Stomach (tissue), 9 donors: ENCODE measurements around the gene MAP4K5. TPM values are rescaled to one million over a fixed set of nuclear protein-coding genes. Genes with fewer than 3 reads are reported as not detected.
A peak's percentile ranks its signal among the peaks of the same experiment; 100 is the strongest.
"Not testable (repeated sequence)": the region's sequence is repeated elsewhere in the genome, so short reads cannot be mapped to it uniquely, and the experiment has no call there.

Experiments used
- DNase-seq, 2 donors: peaks; one replicate each; pipeline versions ENCODE4 v3.0.0 to v3.0.0-alpha.2; 2013 to 2019
- H3K27ac ChIP-seq, 5 donors: fragments of 200-600 bp in 4 of 5; sonication (generic) in 4 of 5; one replicate each; pipeline ENCODE4 v1.5.1; 2013 to 2019; ENCODE audit warnings: mild to moderate bottlenecking in 1 of 5, moderate library complexity in 1 of 5
- H3K27me3 ChIP-seq, 3 donors: fragments of 200-600 bp; sonication (generic); one replicate each; pipeline ENCODE4 v1.5.1; 2017 to 2019; ENCODE audit warnings: mixed run types in 1 of 3
- H3K36me3 ChIP-seq, 4 donors: fragments of 200-600 bp; sonication (generic); 1 replicate in 3 of 4; 2 replicates in 1 of 4; pipeline ENCODE4 v1.5.1; 2016 to 2019
- H3K4me1 ChIP-seq, 4 donors: fragments of 200-600 bp; sonication (generic); one replicate each; pipeline ENCODE4 v1.5.1; 2016 to 2019
- H3K4me3 ChIP-seq, 4 donors: fragments of 200-600 bp; sonication (generic) in 3 of 4; one replicate each; pipeline ENCODE4 v1.5.1; 2016 to 2019; ENCODE audit warnings: mild to moderate bottlenecking in 1 of 4
- H3K9me3 ChIP-seq, 4 donors: fragments of 200-600 bp; sonication (generic); one replicate each; pipeline ENCODE4 v1.5.1; 2016 to 2019
- EP300 ChIP-seq: sonication (generic); formaldehyde crosslinking; IDR thresholded peaks from one replicate; pipeline ENCODE4 v1.6.1; 2017; ENCODE audit warnings: antibody characterized with exemption
- POLR2A ChIP-seq, 4 donors: fragments of 450-650 bp; IDR thresholded peaks; one replicate each; pipeline ENCODE4 v1.6.1; 2016; ENCODE audit warnings: antibody characterized with exemption in 4 of 4, control low read depth in 2 of 4, mild to moderate bottlenecking in 1 of 4, moderate library complexity in 1 of 4
- POLR2AphosphoS5 ChIP-seq, 3 donors: sonication (generic); formaldehyde crosslinking; IDR thresholded peaks; one replicate each; pipeline ENCODE4 v1.6.1; 2016; ENCODE audit warnings: antibody characterized with exemption in 3 of 3
- WGBS, 5 donors: extraction: QIAGEN DNeasy Blood & Tissue Kit in 3 of 5; methylation state at CpG; one replicate each; pipeline versions ENCODE4 v1.1.5 to v1.1.7; 2013 to 2018; 5-methylcytosine and 5-hydroxymethylcytosine counted together
- intact Hi-C: fragments of 100-400 bp; cut with DNase I; formaldehyde crosslinking; loops from one replicate; pipeline ENCODE4 v1.15.1; 2023; ENCODE audit warnings: low total_unique reads
- polyA plus RNA-seq, 3 donors: library from polyadenylated mRNA; stranded (reverse); fragments of 200-250 nt; gene quantifications; one replicate each; pipeline ENCODE4 v1.2.3, GENCODE V29; 2013
- total RNA-seq, 5 donors: library from RNA; depleted of rRNA; stranded (reverse); fragments of >200 nt; gene quantifications; one replicate each; pipeline versions ENCODE4 v1.1.0 to v1.2.3, GENCODE V29; 2014 to 2016
- TF ChIP-seq, protein P1 (sequence below), 7 experiments: fragments of 450-650 bp in 4 of 7; fragments of 200-600 bp in 3 of 7; sonication (generic) in 3 of 7; IDR thresholded peaks; one replicate each; pipeline ENCODE4 v1.5.1; 2016 to 2019; ENCODE audit warnings: antibody characterized with exemption in 7 of 7, control low read depth in 2 of 7, mild to moderate bottlenecking in 1 of 7
- donor health status: healthy with polysubstance abuse.
- donor health status: Bipolar disorder and iron deficiency.
- donor health status: healthy.

The MAP4K5 gene
- total and polyA plus RNA-seq, 8 donors, result 6.4 to 297 (median 77.3) TPM

GRCh38 chr14:50544911-50545310 lies 12.5 kb upstream of the MAP4K5 start:
- 57 to 81% (median 63%) methylated on average over 3 of the region's 3 CpGs for WGBS, 5 donors
- H3K4me3 ChIP-seq, result no peak overlapping the region
- H3K9me3 ChIP-seq, result no peaks in the 10 kb centered on the region
- intact Hi-C loops, result loop anchor here (10.0 kb wide), 1 partner anchor 230 kb away; no protein-coding TSS in a partner anchor
- H3K27me3 ChIP-seq, result no peaks in the 10 kb centered on the region
- H3K27ac ChIP-seq, result no peak overlapping the region
- peak in 1 of 2 donors; percentile 82 for DNase-seq
- no peaks in the 10 kb centered on the region for H3K36me3 ChIP-seq
- no peak for TF ChIP-seq EP300
- TF ChIP-seq, protein P1, sequence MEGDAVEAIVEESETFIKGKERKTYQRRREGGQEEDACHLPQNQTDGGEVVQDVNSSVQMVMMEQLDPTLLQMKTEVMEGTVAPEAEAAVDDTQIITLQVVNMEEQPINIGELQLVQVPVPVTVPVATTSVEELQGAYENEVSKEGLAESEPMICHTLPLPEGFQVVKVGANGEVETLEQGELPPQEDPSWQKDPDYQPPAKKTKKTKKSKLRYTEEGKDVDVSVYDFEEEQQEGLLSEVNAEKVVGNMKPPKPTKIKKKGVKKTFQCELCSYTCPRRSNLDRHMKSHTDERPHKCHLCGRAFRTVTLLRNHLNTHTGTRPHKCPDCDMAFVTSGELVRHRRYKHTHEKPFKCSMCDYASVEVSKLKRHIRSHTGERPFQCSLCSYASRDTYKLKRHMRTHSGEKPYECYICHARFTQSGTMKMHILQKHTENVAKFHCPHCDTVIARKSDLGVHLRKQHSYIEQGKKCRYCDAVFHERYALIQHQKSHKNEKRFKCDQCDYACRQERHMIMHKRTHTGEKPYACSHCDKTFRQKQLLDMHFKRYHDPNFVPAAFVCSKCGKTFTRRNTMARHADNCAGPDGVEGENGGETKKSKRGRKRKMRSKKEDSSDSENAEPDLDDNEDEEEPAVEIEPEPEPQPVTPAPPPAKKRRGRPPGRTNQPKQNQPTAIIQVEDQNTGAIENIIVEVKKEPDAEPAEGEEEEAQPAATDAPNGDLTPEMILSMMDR (IDR thresholded peaks at IDR 0.05), result no peak
- no peak for TF ChIP-seq POLR2AphosphoS5 (IDR thresholded peaks at IDR 0.05)
- TF ChIP-seq POLR2A (IDR thresholded peaks at IDR 0.05), result no peak
- peaks cover 0 to 29% (median 12%) of the 10 kb centered on the region in 4 donors for H3K4me1 ChIP-seq

DNA sequence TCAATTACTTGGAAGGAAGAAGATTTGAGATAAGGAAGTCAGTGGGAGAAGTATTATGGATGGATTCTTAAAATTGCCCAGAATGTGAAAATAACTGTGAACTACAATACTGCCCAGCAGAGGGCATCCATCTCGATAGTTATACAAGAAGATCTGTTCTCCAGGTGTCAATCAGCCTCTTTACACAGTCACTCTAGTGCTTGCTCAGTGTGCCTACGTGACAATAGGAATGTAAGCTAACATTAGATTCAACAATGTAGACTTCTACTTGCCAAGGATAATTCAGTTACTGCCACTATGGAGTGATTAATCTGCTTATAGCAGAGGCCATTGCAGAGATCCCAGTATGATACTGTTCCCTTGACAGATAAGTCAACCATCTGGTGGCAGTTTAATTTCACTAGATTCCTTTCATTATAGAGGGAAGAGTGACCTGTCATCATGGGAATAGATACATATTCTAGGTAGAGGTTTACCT lies 10.6 kb upstream of the MAP4K5 start:
- Histone ChIP-seq H3K9me3 (no peaks in the 10 kb centered on the region), H3K36me3 (no peaks in the 10 kb centered on the region), H3K27ac (no peak overlapping the region), H3K4me1 (peaks cover 0 to 29% (median 12%) of the 10 kb centered on the region in 4 donors), H3K27me3 (no peaks in the 10 kb centered on the region), H3K4me3 (no peak overlapping the region)
- peak; percentile 38 to 71 for DNase-seq
- TF ChIP-seq POLR2AphosphoS5 (IDR thresholded peaks at IDR 0.05), result no peak
- TF ChIP-seq POLR2A (IDR thresholded peaks at IDR 0.05), result no peak
- TF ChIP-seq EP300, result no peak
- TF ChIP-seq, protein P1 (IDR thresholded peaks at IDR 0.05), result peak in 5 of 7 experiments; percentile 15 to 62 (median 50)
- intact Hi-C loops, result loop anchor here (10.0 kb wide), 1 partner anchor 232 kb away; no protein-coding TSS in a partner anchor
- whole genome bisulfite sequencing, 5 donors, result 1 to 18% (median 2%) methylated on average over 2 of the region's 2 CpGs

DNA sequence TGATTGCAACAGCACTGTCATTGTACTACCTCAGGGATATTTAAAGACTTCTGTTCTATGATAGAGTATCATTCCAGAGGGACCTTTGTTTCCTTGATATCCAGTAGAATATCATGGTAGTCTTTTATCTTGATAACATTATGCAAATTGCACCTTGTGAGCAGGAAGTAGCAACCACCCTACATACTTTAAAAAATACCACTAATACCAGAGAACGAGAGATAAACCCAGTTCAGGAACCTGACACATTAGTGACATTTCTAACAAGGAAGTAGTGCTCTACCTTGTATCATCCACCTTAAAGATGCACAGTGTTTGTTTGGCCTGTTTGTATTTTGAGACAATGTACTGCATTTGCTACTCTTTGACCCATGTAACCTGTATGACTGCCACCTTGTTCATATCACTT lies 8.8 kb upstream of the MAP4K5 start:
- WGBS, 5 donors, result 22 to 48% (median 42%) methylated on average over 1 of the region's 1 CpG

DNA sequence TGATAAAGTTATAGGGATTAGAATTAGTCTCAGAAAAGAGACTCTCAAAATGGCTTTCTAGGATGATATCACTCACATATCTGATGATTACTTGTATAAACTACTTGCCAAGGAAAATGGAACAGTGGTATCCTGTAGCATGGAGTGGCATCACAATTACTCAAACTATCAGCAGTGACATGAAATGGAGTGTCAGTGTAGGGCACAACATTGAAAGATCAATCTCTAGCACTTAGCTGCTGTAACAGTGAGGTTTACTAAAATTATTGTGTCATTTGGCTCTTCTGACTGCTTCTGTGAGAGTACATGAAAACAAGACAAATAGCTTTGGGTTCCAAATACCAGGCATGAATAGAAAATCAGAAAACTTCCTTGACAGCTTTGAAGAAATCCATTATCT lies 6.7 kb upstream of the MAP4K5 start:
- no peak overlapping the region for H3K27ac ChIP-seq
- H3K4me3 ChIP-seq, result no peak overlapping the region
- no peaks in the 10 kb centered on the region for H3K36me3 ChIP-seq
- DNase-seq, result no peak
- intact Hi-C loops, result no loop called here
- no peaks in the 10 kb centered on the region for H3K27me3 ChIP-seq
- TF ChIP-seq EP300 (no peak), POLR2A (IDR thresholded peaks at IDR 0.05) (no peak), POLR2AphosphoS5 (IDR thresholded peaks at IDR 0.05) (no peak)
- TF ChIP-seq, protein P1 (IDR thresholded peaks at IDR 0.05), result no peak
- H3K9me3 ChIP-seq, result no peaks in the 10 kb centered on the region
- peaks cover 0 to 17% (median 4%) of the 10 kb centered on the region in 4 donors for H3K4me1 ChIP-seq

More for the DNA sequence above, 8.8 kb upstream of the MAP4K5 start:
- H3K27ac ChIP-seq, result peak overlapping the region in 1 of 5 donors; percentile 35
- H3K36me3 ChIP-seq, result no peaks in the 10 kb centered on the region
- no peaks in the 10 kb centered on the region for H3K9me3 ChIP-seq
- intact Hi-C loops, result loop anchor here (10.0 kb wide), 1 partner anchor 234 kb away; no protein-coding TSS in a partner anchor
- H3K4me3 ChIP-seq, result no peak overlapping the region
- H3K4me1 ChIP-seq, result peaks cover 0 to 29% (median 12%) of the 10 kb centered on the region in 4 donors
- H3K27me3 ChIP-seq, result no peaks in the 10 kb centered on the region
- DNase-seq, result no peak
- no peak for TF ChIP-seq POLR2A (IDR thresholded peaks at IDR 0.05)
- TF ChIP-seq POLR2AphosphoS5 (IDR thresholded peaks at IDR 0.05), result no peak
- no peak for TF ChIP-seq EP300
- TF ChIP-seq, protein P1 (IDR thresholded peaks at IDR 0.05), result no peak

DNA sequence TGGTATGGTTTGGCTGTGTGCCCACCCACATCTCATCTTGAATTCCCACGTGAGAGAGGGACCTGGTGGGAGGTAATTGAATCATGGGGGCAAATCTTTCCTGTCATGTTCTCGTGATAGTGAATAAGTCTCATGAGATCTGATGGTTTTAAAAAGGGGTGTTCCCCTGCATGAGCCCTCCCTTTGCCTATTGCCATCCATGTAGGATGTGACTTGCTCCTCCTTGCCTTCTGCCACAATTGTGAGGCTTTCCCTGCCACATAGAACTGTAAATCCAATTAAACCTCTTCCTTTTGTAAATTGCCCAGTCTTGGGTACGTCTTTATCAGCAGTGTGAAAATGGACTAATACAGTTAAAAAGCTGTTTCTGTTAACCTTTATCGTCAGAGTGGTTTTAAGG lies 5.7 kb upstream of the MAP4K5 start:
- H3K27me3 ChIP-seq, H3K4me3 ChIP-seq, H3K36me3 ChIP-seq, H3K27ac ChIP-seq, DNase-seq, intact Hi-C loops, H3K9me3 ChIP-seq: not testable (repeated sequence)
- H3K4me1 ChIP-seq, result peaks cover 0 to 23% (median 9%) of the 10 kb centered on the region in 4 donors
- 62 to 63% (median 63%) methylated on average over 4 of the region's 4 CpGs for WGBS, 5 donors
